ENCODE results near the gene ICOSLG. TPM values are rescaled to one million over a fixed set of nuclear protein-coding genes. Genes with fewer than 3 reads are reported as not detected.

ICOSLG gene
- total RNA-seq, 2 donors from 2014 or later, result 5.3 to 5.8 TPM

- H3K27ac Mint-ChIP-seq, result no peak overlapping the region
- Histone ChIP-seq H3K9ac (ENCODE audit: extremely low read depth, low read length, poor library complexity, severe bottlenecking) (no peak overlapping the region), H3K36me3 (ENCODE audit: control insufficient read depth, insufficient read depth, low read length) (no peaks in the 10 kb centered on the region), H3K27ac (ENCODE audit: low read depth, low read length) (no peak overlapping the region), H3K4me1 (ENCODE audit: control insufficient read depth, insufficient read depth, low read length) (no peaks in the 10 kb centered on the region), H3K27me3 (ENCODE audit: control insufficient read depth, insufficient read depth, low read length, poor library complexity, severe bottlenecking) (no peaks in the 10 kb centered on the region), H3K9me3 (ENCODE audit: control insufficient read depth, low read length) (no peaks in the 10 kb centered on the region), H3K4me3 (ENCODE audit: low read length) (no peak overlapping the region)
- TF ChIP-seq, protein P1, sequence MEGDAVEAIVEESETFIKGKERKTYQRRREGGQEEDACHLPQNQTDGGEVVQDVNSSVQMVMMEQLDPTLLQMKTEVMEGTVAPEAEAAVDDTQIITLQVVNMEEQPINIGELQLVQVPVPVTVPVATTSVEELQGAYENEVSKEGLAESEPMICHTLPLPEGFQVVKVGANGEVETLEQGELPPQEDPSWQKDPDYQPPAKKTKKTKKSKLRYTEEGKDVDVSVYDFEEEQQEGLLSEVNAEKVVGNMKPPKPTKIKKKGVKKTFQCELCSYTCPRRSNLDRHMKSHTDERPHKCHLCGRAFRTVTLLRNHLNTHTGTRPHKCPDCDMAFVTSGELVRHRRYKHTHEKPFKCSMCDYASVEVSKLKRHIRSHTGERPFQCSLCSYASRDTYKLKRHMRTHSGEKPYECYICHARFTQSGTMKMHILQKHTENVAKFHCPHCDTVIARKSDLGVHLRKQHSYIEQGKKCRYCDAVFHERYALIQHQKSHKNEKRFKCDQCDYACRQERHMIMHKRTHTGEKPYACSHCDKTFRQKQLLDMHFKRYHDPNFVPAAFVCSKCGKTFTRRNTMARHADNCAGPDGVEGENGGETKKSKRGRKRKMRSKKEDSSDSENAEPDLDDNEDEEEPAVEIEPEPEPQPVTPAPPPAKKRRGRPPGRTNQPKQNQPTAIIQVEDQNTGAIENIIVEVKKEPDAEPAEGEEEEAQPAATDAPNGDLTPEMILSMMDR (conservative IDR thresholded peaks at IDR 0.05), result no peak
- H3K9me3 Mint-ChIP-seq, result peaks cover 4% of the 10 kb centered on the region
- H3K4me3 Mint-ChIP-seq, result no peak overlapping the region
- H3K27me3 Mint-ChIP-seq (ENCODE audit: insufficient read depth), result no peaks in the 10 kb centered on the region
- no peak for DNase-seq
- H3K36me3 Mint-ChIP-seq (ENCODE audit: low read depth), result no peaks in the 10 kb centered on the region
- 86 to 89% methylated on average over 12 to 18 of the region's 18 CpGs for WGBS, 2 experiments (ENCODE audit: insufficient coverage in 1 of 2, insufficient read length in 1 of 2)
- peaks cover 6% of the 10 kb centered on the region for H3K4me1 Mint-ChIP-seq
Observed at GRCh38 chr21:44272284-44272858, 31.6 kb upstream of the ICOSLG start.

DNA sequence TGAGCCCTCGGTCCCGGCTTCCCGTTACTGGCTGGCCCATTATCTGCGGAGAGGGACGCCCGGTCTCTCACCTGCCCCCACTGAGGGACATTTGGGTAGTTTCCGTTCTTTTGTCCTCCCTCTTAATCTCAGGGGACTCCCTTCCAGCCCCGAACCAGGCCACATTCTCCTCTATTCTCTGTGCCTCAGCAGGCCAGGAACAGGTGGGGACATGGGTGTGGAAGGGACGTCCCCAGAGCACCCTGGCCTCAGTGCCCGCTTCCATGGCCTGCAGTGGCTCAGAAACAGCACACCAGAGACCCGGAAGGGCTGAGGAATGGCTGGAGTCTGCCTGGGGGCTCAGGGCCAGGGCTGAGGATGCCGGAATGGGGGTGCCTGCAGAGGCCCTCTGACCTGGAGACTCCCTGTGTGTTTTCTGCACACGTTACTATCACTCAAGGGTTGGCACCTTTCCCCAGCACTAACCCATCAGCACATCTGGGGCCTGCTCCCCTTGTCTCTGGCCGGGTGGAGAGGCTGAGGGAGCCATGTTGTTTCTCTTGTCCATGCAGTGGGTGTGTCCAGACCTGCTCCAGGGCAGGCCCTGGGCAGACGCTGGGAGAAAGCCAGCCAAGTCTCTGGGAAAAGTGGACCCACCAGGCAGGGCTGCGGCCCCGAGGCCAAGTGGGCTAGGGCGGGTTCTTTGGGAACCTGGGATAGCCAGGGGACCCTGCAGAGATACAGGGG, 31.0 kb upstream of the ICOSLG start:
- Mint-ChIP-seq H3K4me3 (no peak overlapping the region), H3K36me3 (ENCODE audit: low read depth) (no peaks in the 10 kb centered on the region), H3K27ac (no peak overlapping the region), H3K9me3 (peaks cover 4% of the 10 kb centered on the region), H3K27me3 (ENCODE audit: insufficient read depth) (no peaks in the 10 kb centered on the region), H3K4me1 (peaks cover 7% of the 10 kb centered on the region)
- H3K36me3 ChIP-seq (ENCODE audit: control insufficient read depth, insufficient read depth, low read length), result no peaks in the 10 kb centered on the region
- TF ChIP-seq, protein P1 (conservative IDR thresholded peaks at IDR 0.05), result no peak
- H3K4me1 ChIP-seq (ENCODE audit: control insufficient read depth, insufficient read depth, low read length), result no peaks in the 10 kb centered on the region
- H3K4me3 ChIP-seq (ENCODE audit: low read length), result no peak overlapping the region
- H3K9ac ChIP-seq (ENCODE audit: extremely low read depth, low read length, poor library complexity, severe bottlenecking), result no peak overlapping the region
- no peak for DNase-seq
- H3K9me3 ChIP-seq (ENCODE audit: control insufficient read depth, low read length), result no peaks in the 10 kb centered on the region
- WGBS, 2 experiments (ENCODE audit: insufficient coverage in 1 of 2, insufficient read length in 1 of 2), result 92 to 96% methylated on average over 14 to 18 of the region's 18 CpGs
- no peak overlapping the region for H3K27ac ChIP-seq (ENCODE audit: low read depth, low read length)
- H3K27me3 ChIP-seq (ENCODE audit: control insufficient read depth, insufficient read depth, low read length, poor library complexity, severe bottlenecking), result no peaks in the 10 kb centered on the region

- no peaks in the 10 kb centered on the region for H3K9me3 Mint-ChIP-seq
- 72 to 81% methylated on average over 7 to 8 of the region's 8 CpGs for WGBS, 2 experiments (ENCODE audit: insufficient coverage in 1 of 2, insufficient read length in 1 of 2)
Observed at GRCh38 chr21:44269090-44269489, 28.3 kb upstream of the ICOSLG start.

More at GRCh38 chr21:44269090-44269489, 28.3 kb upstream of the ICOSLG start:
- no peak overlapping the region for H3K27ac ChIP-seq (ENCODE audit: low read depth, low read length)
- no peaks in the 10 kb centered on the region for H3K36me3 ChIP-seq (ENCODE audit: control insufficient read depth, insufficient read depth, low read length)
- H3K4me3 ChIP-seq (ENCODE audit: low read length), result no peak overlapping the region
- Mint-ChIP-seq H3K4me1 (peaks cover 3% of the 10 kb centered on the region), H3K4me3 (no peak overlapping the region), H3K36me3 (ENCODE audit: low read depth) (no peaks in the 10 kb centered on the region), H3K27ac (no peak overlapping the region), H3K27me3 (ENCODE audit: insufficient read depth) (no peaks in the 10 kb centered on the region)
- H3K9ac ChIP-seq (ENCODE audit: extremely low read depth, low read length, poor library complexity, severe bottlenecking), result no peak overlapping the region
- DNase-seq, result peak; percentile 31
- TF ChIP-seq, protein P1 (conservative IDR thresholded peaks at IDR 0.05), result no peak
- H3K4me1 ChIP-seq (ENCODE audit: control insufficient read depth, insufficient read depth, low read length), result no peaks in the 10 kb centered on the region
- H3K27me3 ChIP-seq (ENCODE audit: control insufficient read depth, insufficient read depth, low read length, poor library complexity, severe bottlenecking), result no peaks in the 10 kb centered on the region
- no peaks in the 10 kb centered on the region for H3K9me3 ChIP-seq (ENCODE audit: control insufficient read depth, low read length)

Data from endodermal cell (in vitro differentiated cells).